H1 (cell line): Measurements from ENCODE around the gene TRPC4.

Experiments
- CEBPB ChIP-seq: IDR thresholded peaks from 2 replicates; pipeline ENCODE4 v1.6.1; 2012; ENCODE audit warnings: low read depth, low read length
- TF ChIP-seq, protein P1 (sequence below), 3 experiments: IDR thresholded peaks; 1 replicate in 2 of 3; 2 replicates in 1 of 3; pipeline versions ENCODE4 v1.5.1 to v1.6.1; 2011; ENCODE audit warnings: low read length in 3 of 3, mild to moderate bottlenecking in 3 of 3, inconsistent platforms in 2 of 3, low read depth in 1 of 3, moderate library complexity in 1 of 3; ENCODE audit not compliant: insufficient read depth in 1 of 3; ENCODE audit errors: control extremely low read depth in 1 of 3

DNA sequence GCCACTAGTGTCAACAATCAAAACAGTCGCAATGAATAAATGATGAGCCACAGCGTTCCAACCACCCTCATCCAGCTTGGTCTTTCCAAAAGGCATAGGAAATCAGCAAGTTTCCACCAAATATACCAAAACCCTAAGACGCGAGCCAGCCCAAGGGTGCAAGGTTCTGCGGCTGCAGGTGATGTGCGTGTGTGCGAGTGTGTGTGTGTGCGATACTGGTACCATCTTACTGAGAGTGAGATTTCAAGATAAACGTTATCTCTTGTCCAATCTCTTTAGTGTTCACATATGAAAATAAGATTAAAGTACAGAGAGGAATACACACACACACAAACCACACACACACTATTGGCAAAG lies 895 bp upstream of the TRPC4 start:
- TF ChIP-seq CEBPB: no peak
- TF ChIP-seq, protein P1, sequence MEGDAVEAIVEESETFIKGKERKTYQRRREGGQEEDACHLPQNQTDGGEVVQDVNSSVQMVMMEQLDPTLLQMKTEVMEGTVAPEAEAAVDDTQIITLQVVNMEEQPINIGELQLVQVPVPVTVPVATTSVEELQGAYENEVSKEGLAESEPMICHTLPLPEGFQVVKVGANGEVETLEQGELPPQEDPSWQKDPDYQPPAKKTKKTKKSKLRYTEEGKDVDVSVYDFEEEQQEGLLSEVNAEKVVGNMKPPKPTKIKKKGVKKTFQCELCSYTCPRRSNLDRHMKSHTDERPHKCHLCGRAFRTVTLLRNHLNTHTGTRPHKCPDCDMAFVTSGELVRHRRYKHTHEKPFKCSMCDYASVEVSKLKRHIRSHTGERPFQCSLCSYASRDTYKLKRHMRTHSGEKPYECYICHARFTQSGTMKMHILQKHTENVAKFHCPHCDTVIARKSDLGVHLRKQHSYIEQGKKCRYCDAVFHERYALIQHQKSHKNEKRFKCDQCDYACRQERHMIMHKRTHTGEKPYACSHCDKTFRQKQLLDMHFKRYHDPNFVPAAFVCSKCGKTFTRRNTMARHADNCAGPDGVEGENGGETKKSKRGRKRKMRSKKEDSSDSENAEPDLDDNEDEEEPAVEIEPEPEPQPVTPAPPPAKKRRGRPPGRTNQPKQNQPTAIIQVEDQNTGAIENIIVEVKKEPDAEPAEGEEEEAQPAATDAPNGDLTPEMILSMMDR (IDR thresholded peaks at IDR 0.05; ENCODE audit: control extremely low read depth in 1 of 3, insufficient read depth in 1 of 3, low read depth in 1 of 3, low read length in 3 of 3): no peak
